Urothelium cell line (cell line): ENCODE measurements around the gene AKAP12.
"Not testable (repeated sequence)": the region's sequence is repeated elsewhere in the genome, so short reads cannot be mapped to it uniquely, and the experiment has no call there.

Source experiments
- DNase-seq: peaks from one replicate; pipeline ENCODE4 v3.0.0; 2011; ENCODE audit warnings: low spot score, mixed read lengths
- FAIRE-seq: peaks from 2 replicates; lab custom pipeline; 2011; peaks lifted over from hg19 to GRCh38; lab: Jason Lieb, UNC

Gene AKAP12

DNA sequence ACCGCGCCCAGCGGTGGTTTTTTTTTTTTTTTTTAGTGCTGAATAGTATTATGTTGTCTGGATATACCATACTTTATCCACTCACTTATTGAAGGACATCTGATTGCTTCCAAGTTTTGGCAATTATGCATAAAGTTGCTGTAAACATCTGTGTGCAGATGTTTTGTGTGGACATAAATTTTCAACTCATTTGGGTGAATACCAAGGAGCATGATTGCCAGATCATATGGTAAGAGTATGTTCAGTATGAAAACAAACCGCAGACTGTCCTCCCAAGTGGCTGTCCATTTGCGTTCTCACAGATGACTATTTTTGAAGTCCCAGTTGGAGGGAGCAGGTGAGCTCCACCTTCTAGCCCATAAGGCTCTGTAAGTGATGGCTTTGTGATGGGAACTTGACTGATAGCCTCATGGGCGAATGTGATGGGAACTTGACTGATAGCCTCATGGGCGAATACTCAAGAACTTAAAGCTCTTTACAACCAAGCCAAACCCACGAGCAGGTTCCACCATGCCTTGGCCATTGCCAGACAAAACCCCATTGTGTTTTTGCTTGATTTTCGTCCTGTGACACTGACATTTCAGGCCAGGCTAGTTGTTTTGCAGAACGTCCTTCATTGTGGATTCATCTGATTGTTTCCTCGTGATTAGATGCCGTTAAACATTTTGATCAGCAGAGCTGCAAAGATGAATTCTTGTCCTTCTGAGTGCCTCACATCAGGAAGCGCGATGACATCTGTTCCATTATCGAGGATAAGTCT lies 100.6 kb downstream of the AKAP12 start:
- FAIRE-seq (no peak), DNase-seq (no peak)

GRCh38 chr6:151341476-151342195 lies 101.9 kb downstream of the AKAP12 start:
- DNase-seq (no peak), FAIRE-seq (no peak)

DNA sequence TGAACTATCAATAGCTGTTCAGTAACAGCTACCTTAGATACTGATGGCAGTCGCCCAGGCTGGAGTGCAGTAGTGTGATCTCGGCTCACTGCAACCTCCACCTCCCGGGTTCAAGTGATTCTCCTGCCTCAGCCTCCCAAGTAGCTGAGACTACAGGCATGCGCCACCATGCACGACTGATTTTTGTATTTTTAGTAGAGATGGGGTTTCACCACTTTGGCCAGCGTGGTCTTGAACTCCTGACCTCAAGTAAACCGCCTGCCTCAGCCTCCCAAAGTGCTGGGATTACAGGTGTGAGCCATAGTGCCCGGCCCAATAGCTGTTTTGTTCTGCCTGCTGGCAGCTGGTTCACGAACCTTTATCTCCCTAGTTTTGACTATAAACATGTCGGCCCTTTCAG lies 103.0 kb downstream of the AKAP12 start:
- not testable (repeated sequence) for DNase-seq

GRCh38 chr6:151349651-151350270 lies 110.0 kb downstream of the AKAP12 start:
- FAIRE-seq (no peak), DNase-seq (no peak)

More for the DNA sequence above, 103.0 kb downstream of the AKAP12 start:
- not testable (repeated sequence) for FAIRE-seq

DNA sequence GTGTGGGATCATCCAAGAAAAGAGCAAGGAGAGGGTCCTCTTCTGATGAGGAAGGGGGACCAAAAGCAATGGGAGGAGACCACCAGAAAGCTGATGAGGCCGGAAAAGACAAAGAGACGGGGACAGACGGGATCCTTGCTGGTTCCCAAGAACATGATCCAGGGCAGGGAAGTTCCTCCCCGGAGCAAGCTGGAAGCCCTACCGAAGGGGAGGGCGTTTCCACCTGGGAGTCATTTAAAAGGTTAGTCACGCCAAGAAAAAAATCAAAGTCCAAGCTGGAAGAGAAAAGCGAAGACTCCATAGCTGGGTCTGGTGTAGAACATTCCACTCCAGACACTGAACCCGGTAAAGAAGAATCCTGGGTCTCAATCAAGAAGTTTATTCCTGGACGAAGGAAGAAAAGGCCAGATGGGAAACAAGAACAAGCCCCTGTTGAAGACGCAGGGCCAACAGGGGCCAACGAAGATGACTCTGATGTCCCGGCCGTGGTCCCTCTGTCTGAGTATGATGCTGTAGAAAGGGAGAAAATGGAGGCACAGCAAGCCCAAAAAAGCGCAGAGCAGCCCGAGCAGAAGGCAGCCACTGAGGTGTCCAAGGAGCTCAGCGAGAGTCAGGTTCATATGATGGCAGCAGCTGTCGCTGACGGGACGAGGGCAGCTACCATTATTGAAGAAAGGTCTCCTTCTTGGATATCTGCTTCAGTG lies 110.8 kb downstream of the AKAP12 start:
- DNase-seq (no peak), FAIRE-seq (no peak)

GRCh38 chr6:151351146-151351700 lies 111.5 kb downstream of the AKAP12 start:
- DNase-seq (no peak), FAIRE-seq (no peak)

- no peak for FAIRE-seq
- no peak for DNase-seq
Measured at GRCh38 chr6:151351731-151352130, 112.0 kb downstream of the AKAP12 start.

DNA sequence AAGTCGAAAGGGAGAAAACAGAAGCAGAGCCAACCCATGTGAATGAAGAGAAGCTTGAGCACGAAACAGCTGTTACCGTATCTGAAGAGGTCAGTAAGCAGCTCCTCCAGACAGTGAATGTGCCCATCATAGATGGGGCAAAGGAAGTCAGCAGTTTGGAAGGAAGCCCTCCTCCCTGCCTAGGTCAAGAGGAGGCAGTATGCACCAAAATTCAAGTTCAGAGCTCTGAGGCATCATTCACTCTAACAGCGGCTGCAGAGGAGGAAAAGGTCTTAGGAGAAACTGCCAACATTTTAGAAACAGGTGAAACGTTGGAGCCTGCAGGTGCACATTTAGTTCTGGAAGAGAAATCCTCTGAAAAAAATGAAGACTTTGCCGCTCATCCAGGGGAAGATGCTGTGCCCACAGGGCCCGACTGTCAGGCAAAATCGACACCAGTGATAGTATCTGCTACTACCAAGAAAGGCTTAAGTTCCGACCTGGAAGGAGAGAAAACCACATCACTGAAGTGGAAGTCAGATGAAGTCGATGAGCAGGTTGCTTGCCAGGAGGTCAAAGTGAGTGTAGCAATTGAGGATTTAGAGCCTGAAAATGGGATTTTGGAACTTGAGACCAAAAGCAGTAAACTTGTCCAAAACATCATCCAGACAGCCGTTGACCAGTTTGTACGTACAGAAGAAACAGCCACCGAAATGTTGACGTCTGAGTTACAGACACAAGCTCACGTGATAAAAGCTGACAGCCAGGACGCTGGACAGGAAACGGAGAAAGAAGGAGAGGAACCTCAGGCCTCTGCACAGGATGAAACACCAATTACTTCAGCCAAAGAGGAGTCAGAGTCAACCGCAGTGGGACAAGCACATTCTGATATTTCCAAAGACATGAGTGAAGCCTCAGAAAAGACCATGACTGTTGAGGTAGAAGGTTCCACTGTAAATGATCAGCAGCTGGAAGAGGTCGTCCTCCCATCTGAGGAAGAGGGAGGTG lies 112.9 kb downstream of the AKAP12 start:
- FAIRE-seq, result no peak
- DNase-seq, result no peak

DNA sequence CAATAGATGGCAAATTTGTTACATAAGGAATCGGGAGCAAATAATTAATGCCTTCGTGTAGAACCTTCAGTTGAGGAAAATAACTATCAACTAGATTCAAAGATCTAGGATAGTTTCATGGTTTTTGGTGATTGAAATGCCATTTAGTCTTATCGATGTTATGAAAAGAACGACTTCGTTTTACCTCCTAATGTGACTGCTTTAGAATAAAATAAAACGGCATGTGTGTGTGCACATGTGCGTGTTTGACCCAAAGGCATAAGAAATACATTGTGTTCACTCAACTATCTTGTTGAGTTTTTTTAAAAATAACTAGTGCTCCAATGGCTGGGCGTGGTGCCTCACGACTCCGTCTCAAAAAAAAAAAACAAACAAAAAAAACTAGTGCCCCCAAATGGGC lies 114.0 kb downstream of the AKAP12 start:
- no peak for DNase-seq
- FAIRE-seq, result no peak

DNA sequence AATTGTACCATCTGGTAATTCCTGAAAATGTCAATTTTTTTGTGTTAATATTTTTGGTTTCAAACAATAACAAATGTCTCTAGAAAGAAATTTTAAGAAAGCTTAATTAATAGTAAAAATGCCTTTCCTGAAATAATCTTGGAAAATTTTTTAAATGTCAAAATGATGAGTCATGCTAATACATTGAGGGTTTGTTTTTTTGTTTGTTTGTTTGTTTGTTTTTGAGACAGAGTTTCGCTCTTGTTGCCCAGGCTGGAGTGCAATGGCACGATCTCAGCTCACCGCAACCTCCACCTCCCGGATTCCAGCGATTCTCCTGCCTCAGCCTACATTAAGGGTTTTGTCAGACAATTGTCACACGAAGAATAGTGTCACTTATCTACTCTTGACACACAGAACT lies 117.2 kb downstream of the AKAP12 start:
- FAIRE-seq, DNase-seq: not testable (repeated sequence)

- FAIRE-seq (no peak), DNase-seq (no peak)
Measured at GRCh38 chr6:151357758-151358436, 118.1 kb downstream of the AKAP12 start.

DNA sequence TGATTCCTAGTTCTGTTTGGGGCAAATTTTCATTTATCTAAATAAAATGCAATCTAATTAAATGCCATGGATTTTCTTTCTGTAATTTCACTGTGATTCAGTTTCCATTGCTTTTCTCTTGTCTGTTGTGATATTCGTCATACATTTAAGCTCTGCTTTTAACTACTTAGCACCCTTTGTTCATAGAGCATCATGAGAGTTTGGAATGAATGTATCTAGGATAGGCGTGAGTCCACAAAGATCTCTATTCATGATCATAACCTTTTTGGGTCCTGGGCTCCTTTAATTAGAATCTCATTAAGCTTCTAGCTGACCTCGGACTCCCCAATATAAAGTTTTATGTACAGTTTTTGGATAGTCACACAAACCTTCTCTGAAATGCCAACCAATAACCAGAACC lies 118.7 kb downstream of the AKAP12 start:
- FAIRE-seq (no peak), DNase-seq (no peak)

GRCh38 chr6:151359486-151359885 lies 119.7 kb downstream of the AKAP12 start:
- no peak for FAIRE-seq

DNA sequence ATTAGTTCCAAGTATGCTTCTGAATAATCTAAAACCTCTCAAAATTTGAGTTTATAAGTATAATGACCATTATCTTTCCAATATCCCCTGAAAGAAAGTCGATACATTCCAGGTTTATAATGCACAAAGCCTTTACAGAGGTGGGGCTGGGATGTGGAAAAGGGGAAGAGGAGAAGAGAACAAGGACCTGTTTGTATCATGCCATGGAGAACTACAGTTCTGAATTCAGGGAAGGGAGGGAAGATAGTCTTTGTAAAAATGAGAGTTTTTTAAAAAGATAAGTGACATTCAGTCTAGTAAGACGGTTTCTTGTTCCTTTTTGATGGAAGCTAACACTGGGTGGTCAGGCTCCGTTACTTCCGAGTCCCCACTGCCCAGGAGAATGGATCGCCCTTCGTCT lies 125.5 kb downstream of the AKAP12 start:
- FAIRE-seq (no peak), DNase-seq (no peak)

More at GRCh38 chr6:151359486-151359885, 119.7 kb downstream of the AKAP12 start:
- DNase-seq, result no peak

DNA sequence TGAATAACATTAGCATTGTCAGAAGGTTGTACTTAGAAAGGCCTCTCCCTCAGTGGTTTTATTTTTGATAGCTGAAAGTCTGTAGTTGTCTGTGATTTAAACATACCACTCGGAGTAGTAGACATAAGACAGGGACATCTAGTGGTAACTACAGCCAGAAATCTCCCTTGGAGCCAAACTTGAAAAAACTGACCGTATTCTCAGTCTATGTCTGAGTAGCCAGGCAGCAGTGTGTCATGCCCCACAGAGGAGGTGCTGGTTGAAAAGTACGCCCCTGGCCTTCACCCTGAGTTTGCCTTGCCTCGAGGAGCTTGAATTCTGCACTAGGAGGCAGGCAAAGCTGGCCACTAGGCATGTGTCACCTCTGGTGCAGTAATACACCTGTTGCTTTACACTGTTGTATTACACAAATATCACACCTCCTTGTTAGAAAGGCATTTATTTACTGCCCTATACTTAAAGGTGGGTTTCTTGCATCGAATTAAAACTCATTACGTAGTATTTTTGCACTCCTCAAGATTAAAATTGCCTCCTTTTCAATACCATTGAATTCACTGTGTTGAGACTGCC lies 130.8 kb downstream of the AKAP12 start:
- DNase-seq (no peak), FAIRE-seq (no peak)

DNA sequence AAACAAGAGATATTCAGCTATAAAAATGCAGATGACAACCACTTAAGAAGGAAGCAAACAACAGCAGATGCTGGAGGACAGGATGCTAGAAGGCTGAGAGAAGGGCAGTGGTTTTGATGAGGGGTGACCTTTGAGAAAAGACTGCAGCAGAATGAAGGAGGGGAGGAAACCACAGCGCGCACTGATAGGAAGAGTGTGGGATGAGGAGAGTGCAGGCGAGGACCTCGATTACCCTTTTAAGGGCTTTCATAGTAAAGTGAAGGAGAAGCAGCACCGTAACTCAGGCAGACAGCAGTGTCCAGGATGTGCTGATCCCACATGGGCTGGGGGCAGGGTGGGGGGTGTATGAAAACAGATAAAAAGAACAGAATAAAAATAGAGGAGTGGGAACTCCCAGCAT lies 132.4 kb downstream of the AKAP12 start:
- no peak for FAIRE-seq

DNA sequence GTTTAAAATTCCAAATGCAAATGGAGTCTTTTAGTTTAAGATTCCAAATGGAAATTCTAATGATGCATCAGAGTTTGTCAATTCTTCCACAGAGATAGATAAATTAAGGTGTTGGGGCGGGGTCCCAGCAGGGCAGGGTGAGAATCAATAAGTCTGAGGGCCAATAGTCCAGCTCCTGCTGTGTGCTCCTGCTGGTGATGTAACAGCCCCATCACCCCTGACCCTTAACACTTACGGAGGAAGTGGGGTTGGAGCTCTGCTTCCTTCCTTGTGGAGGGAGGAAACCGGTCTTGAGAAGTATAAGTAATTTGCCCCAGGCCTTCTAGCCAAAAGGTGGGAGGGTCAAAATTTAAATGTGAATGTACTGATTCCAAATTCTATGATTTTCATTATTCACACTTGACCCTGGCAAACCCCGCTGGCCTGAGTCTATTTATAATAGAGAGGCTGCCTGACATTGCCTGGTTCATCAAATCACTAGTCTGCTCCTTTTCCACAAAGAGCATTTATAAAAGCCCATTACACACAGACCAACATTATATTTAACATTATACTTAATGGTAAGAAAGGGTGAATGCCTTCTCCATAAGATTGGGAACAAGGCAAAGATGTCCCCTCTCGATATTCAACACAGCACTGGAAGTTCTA lies 134.4 kb downstream of the AKAP12 start:
- FAIRE-seq (no peak), DNase-seq (no peak)

More for the DNA sequence above, 132.4 kb downstream of the AKAP12 start:
- no peak for DNase-seq

DNA sequence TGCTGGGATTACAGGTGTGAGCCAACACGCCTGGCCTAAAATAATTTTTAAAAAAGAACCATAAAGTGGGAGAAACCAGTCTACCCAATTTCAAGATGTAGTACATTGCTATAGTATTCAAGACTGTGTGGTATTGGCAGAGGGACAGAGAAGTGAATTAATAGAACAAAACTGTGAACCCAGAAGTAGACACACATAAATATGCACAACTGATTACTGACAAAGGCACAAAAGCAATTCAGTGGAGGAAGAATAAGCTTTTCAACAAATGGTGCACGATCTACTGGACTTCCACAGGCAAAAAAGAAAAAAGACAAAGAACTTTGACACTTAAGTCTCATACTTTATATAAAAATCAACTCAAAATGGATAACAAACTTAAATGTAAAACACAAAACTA lies 136.1 kb downstream of the AKAP12 start:
- DNase-seq (no peak), FAIRE-seq (no peak)
